22Rv1 (cell line): ENCODE measurements around the gene EXD3.

Experiments used
- H3K27ac ChIP-seq: fragments of 450-650 bp; 2 replicates; pipeline ENCODE4 v1.5.1; 2017
- CTCF ChIP-seq: fragments of 450-650 bp; IDR thresholded peaks from 2 replicates; pipeline ENCODE4 v1.5.1; 2017; ENCODE audit warnings: mild to moderate bottlenecking
- ZFX ChIP-seq: fragments of 450-650 bp; IDR thresholded peaks from 2 replicates; pipeline ENCODE4 v1.6.1; 2017; ENCODE audit warnings: antibody characterized with exemption, borderline replicate concordance

The EXD3 gene

GRCh38 chr9:137305798-137306065, 117.2 kb downstream of the EXD3 start:
- TF ChIP-seq ZFX, result no peak
- TF ChIP-seq CTCF, result no peak
- peak overlapping the region; percentile 98 for H3K27ac ChIP-seq

- TF ChIP-seq CTCF (peak; percentile 49), ZFX (no peak)
- H3K27ac ChIP-seq, result peak overlapping the region; percentile 98
Measured at GRCh38 chr9:137305060-137305797, 117.7 kb downstream of the EXD3 start.

- no peak for TF ChIP-seq ZFX
- peak; percentile 26 for TF ChIP-seq CTCF
- H3K27ac ChIP-seq, result peak overlapping the region; percentile 98
Measured at GRCh38 chr9:137304383-137305059, 118.4 kb downstream of the EXD3 start.

- H3K27ac ChIP-seq, result peak overlapping the region; percentile 98
- TF ChIP-seq CTCF, result no peak
- no peak for TF ChIP-seq ZFX
Measured at GRCh38 chr9:137303893-137304382, 119.0 kb downstream of the EXD3 start.

- no peak for TF ChIP-seq ZFX
- no peak for TF ChIP-seq CTCF
- H3K27ac ChIP-seq, result peak overlapping the region; percentile 98
Measured at GRCh38 chr9:137303151-137303892, 119.6 kb downstream of the EXD3 start.

- peak overlapping the region; percentile 98 for H3K27ac ChIP-seq
- TF ChIP-seq CTCF (peak; percentile 84), ZFX (no peak)
Measured at GRCh38 chr9:137302449-137303150, 120.4 kb downstream of the EXD3 start.
